NB4 (cell line): ENCODE measurements around the gene TXLNB.

Experiments
- DNase-seq: peaks from one replicate; pipeline ENCODE4 v3.0.0; 2010; ENCODE audit warnings: low read depth
- H3K4me3 ChIP-seq: one replicate; pipeline ENCODE4 v1.5.1; 2011; ENCODE audit warnings: mild to moderate bottlenecking, low read depth, low read length, moderate library complexity
- CTCF ChIP-seq: IDR thresholded peaks from one replicate; pipeline ENCODE4 v1.5.1; 2012; ENCODE audit warnings: low read depth, low read length
- MYC ChIP-seq: IDR thresholded peaks from 2 replicates; pipeline ENCODE4 v1.6.1; 2011; ENCODE audit warnings: low read depth, low read length
- POLR2A ChIP-seq: IDR thresholded peaks from 2 replicates; pipeline ENCODE4 v1.6.1; 2011; ENCODE audit warnings: mild to moderate bottlenecking; ENCODE audit not compliant: insufficient read length; ENCODE audit errors: extremely low read depth
- TF ChIP-seq, protein P1 (sequence below): IDR thresholded peaks from 2 replicates; pipeline ENCODE4 v1.6.1; 2011; ENCODE audit warnings: low read depth, low read length

The TXLNB gene

DNA sequence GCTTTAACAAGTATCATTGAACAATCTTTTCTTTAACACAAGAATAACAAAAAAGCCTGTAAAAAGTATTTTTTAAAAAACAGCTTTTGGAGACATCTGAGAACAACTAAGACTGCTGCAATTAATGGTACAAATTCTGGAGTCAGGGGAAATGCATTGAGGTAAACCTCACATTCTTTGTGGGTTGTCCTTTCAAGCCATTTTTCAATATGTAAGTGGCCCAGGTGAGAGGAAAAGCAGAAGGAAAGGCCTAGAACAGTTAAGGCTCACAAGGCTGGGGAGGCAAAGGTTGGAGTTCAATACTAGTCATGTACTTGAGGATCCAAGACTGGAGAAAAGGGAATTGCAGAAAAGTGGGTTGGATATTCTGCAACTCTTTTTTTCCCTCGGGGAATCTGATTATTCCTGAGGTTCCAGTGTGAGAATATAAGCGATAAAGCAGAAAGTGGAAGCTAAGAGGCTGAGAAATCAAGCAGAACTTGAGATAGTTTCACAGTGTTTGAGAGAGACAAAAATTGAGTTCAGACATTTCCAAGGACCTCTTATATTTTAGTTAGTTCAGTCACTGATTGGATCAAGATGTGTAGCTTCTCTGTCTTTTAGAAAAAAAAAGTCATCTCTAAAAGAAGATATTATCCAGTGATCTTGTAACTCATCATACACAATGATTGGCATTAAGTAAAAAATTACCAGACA is 25.0 kb upstream of the TXLNB start:
- no peak for DNase-seq
- no peak overlapping the region for H3K4me3 ChIP-seq
- TF ChIP-seq MYC: no peak
- no peak for TF ChIP-seq CTCF
- no peak for TF ChIP-seq POLR2A
- TF ChIP-seq, protein P1, sequence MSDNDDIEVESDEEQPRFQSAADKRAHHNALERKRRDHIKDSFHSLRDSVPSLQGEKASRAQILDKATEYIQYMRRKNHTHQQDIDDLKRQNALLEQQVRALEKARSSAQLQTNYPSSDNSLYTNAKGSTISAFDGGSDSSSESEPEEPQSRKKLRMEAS: no peak

DNA sequence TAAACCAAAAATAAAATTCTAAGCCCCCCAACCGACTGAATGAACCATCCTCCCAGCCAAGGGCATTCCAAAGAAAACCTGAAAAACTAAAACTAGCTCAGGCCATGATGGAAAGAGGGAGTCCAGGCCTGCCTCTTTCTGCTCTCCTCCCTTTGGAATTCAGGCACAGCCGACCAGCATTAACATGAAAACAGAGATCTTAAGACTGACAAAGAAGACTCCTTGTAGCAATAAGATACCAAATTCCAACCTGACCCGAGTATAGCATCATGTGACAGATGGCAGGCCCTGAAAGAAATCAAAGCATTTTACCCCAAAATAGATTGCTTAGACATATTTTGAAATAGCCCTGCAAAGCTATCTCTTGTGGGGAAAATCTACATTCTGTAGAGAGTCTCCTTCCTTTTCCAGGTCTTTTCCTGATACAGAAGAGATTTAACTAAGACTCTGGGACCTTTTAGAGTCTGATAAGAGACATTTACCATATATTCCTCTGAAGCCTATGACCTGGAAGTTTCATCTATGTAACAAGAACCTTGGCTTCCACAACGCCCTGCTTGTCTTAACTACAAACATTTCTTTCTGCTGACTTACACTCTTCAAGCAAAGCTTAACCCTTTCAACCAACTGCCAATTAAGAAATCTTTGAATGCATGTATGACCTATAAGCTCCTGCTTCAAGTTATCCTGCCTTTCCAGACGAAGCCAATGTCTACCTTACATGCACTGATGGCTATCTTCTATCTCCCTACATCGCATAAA is 22.2 kb upstream of the TXLNB start:
- no peak for TF ChIP-seq MYC
- DNase-seq: no peak
- H3K4me3 ChIP-seq: no peak overlapping the region

DNA sequence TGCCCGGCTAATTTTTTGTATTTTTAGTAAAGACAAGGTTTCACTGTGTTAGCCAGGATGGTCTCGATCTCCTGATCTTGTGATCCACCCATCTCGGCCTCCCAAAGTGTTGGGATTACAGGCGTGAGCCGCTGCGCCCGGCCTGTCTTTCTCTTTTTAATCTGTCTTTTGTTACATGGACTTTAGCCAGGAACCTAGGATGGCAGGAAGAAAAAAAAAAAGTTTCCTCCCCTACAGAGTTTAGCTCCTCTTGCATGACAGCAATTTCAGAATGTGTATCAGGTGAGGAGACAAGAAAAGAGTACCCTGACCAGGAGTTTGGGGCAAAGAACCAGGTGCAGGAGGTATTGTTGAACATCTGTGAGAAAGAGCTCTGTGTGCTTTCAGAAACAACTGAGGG is 21.4 kb upstream of the TXLNB start:
- TF ChIP-seq MYC (no peak), POLR2A (no peak), CTCF (no peak)
- TF ChIP-seq, protein P1: no peak
- DNase-seq: no peak
- no peak overlapping the region for H3K4me3 ChIP-seq

GRCh38 chr6:139311831-139312230 is 20.0 kb upstream of the TXLNB start:
- no peak overlapping the region for H3K4me3 ChIP-seq
- no peak for TF ChIP-seq POLR2A
- no peak for TF ChIP-seq CTCF
- TF ChIP-seq MYC: no peak
- TF ChIP-seq, protein P1: no peak
- DNase-seq: no peak

- H3K4me3 ChIP-seq: no peak overlapping the region
- TF ChIP-seq CTCF (no peak), MYC (no peak), POLR2A (no peak)
- TF ChIP-seq, protein P1: no peak
- no peak for DNase-seq
Observed at GRCh38 chr6:139308936-139309603, 17.3 kb upstream of the TXLNB start.

GRCh38 chr6:139308286-139308916 is 16.6 kb upstream of the TXLNB start:
- H3K4me3 ChIP-seq: no peak overlapping the region
- DNase-seq: peak; percentile 52
- TF ChIP-seq, protein P1: no peak
- TF ChIP-seq POLR2A (no peak), MYC (no peak), CTCF (no peak)
